ENCODE data around the gene ATF7. TPM values are rescaled to one million over a fixed set of nuclear protein-coding genes. Genes with fewer than 3 reads are reported as not detected.

The ATF7 gene
- total and polyA plus RNA-seq, 9 of the 15 experiments (the other 6 are each of a cell fraction or from before 2014, with no cell fraction given): 10.6 to 30.4 (median 20.7) TPM

GRCh38 chr12:53631721-53632120 lies 5.5 kb upstream of the ATF7 start:
- ATAC-seq: no peak
- Histone ChIP-seq H3K4me1 (replicated peaks in 1 of 2; ENCODE audit: control insufficient read depth in 2 of 2, insufficient read depth in 2 of 2, low read length in 2 of 2) (peaks cover 3 to 5% of the 10 kb centered on the region in 2 experiments; a peak in 1 of 5 replicates), H4K20me1 (replicated peaks; ENCODE audit: control insufficient read depth, insufficient read depth, low read length) (no peaks in the 10 kb centered on the region), H3K9ac (ENCODE audit: insufficient read depth in 1 of 2, low read depth in 2 of 2, low read length in 2 of 2) (no peak overlapping the region), H3K36me3 (ENCODE audit: control insufficient read depth, insufficient read depth, low read length) (no peaks in the 10 kb centered on the region), H3K27me3 (ENCODE audit: control insufficient read depth in 2 of 2, insufficient read depth in 2 of 2, low read length in 2 of 2) (no peaks in the 10 kb centered on the region), H3K9me3 (replicated peaks; ENCODE audit: control insufficient read depth, insufficient read depth, low read depth, low read length) (no peaks in the 10 kb centered on the region), H2AFZ (ENCODE audit: low read depth, low read length) (no peak overlapping the region), H3K4me3 (no peak overlapping the region), H3K79me2 (ENCODE audit: control insufficient read depth, insufficient read depth, low read length) (no peaks in the 10 kb centered on the region), H3K4me2 (ENCODE audit: insufficient read depth, low read length) (no peak overlapping the region), H3K9me1 (ENCODE audit: control insufficient read depth, insufficient read depth, low read length) (no peaks in the 10 kb centered on the region), H3K27ac (ENCODE audit: extremely low read depth, low read depth, low read length) (no peak overlapping the region)
- BruUV-seq (replicated peaks): no TSS peak
- DNase-seq (ENCODE audit: extremely low read depth in 1 of 4, low spot score in 3 of 4): no peak
- ChIA-PET POLR2A (interaction anchor here (0.8 kb wide), 1 partner anchor 560 kb away, joined by 3 read pairs; no protein-coding TSS in a partner anchor), CTCF (ENCODE audit: low intra/inter-chr PET ratio) (no interaction called here)
- no peak for FAIRE-seq
- 0 out of 2 replicates have a peak, but pooled peaks have one; percentile 5 for TF ChIP-seq ZNF121 (CRISPR knock-in tag; conservative IDR thresholded peaks at IDR 0.05)
- no peak for TF ChIP-seq MYNN (IDR thresholded peaks at IDR 0.05)
- TF ChIP-seq MYNN (CRISPR knock-in tag; IDR thresholded peaks at IDR 0.05): no peak
- TF ChIP-seq HOMEZ (CRISPR knock-in tag; IDR thresholded peaks at IDR 0.05): no peak
- 23% methylated on average over 1 of the region's 1 CpG for WGBS (ENCODE audit: insufficient coverage, low coverage, missing lambda C conversion rate)
- in situ Hi-C loops (cut with MboI): no loop called here
- intact Hi-C loops (cut with micrococcal nuclease): no loop called here

- H3K27me3 ChIP-seq (ENCODE audit: control insufficient read depth in 2 of 2, insufficient read depth in 2 of 2, low read length in 2 of 2): no peaks in the 10 kb centered on the region
- ChIA-PET POLR2A (interaction anchor here (1.0 kb wide), 1 partner anchor 40 kb away, joined by 4 read pairs; no protein-coding TSS in a partner anchor), CTCF (ENCODE audit: low intra/inter-chr PET ratio) (no interaction called here)
- no peaks in the 10 kb centered on the region for H3K36me3 ChIP-seq (ENCODE audit: control insufficient read depth, insufficient read depth, low read length)
- peak overlapping the region; percentile 100 for H2AFZ ChIP-seq (ENCODE audit: low read depth, low read length)
- peaks cover 29% of the 10 kb centered on the region for H3K79me2 ChIP-seq (ENCODE audit: control insufficient read depth, insufficient read depth, low read length)
- H3K9me1 ChIP-seq (ENCODE audit: control insufficient read depth, insufficient read depth, low read length): no peaks in the 10 kb centered on the region
- H3K4me3 ChIP-seq: no peak overlapping the region
- no peak for FAIRE-seq
- no peak overlapping the region for H3K4me2 ChIP-seq (ENCODE audit: insufficient read depth, low read length)
- in situ Hi-C loops (cut with MboI): no loop called here
- TF ChIP-seq CBX1 (IDR thresholded peaks at IDR 0.05; ENCODE audit: low read depth) (no peak), HDAC8 (tag; IDR thresholded peaks at IDR 0.05) (no peak)
- no TSS peak for BruUV-seq (replicated peaks)
- H3K27ac ChIP-seq (ENCODE audit: extremely low read depth, low read depth, low read length): no peak overlapping the region
- no peak for DNase-seq (ENCODE audit: extremely low read depth in 1 of 4, low spot score in 3 of 4)
- no peak for ATAC-seq
- H4K20me1 ChIP-seq (replicated peaks; ENCODE audit: control insufficient read depth, insufficient read depth, low read length): no peaks in the 10 kb centered on the region
- peaks cover 3 to 8% of the 10 kb centered on the region in 2 experiments; a peak in 2 of 5 replicates for H3K4me1 ChIP-seq (replicated peaks in 1 of 2; ENCODE audit: control insufficient read depth in 2 of 2, insufficient read depth in 2 of 2, low read length in 2 of 2)
- H3K9ac ChIP-seq (ENCODE audit: insufficient read depth in 1 of 2, low read depth in 2 of 2, low read length in 2 of 2): no peak overlapping the region
- intact Hi-C loops (cut with micrococcal nuclease): loop anchor here (2.0 kb wide), 1 partner anchor 49 kb away; the partner anchor contains the start of gene ATP5MC2
- WGBS (ENCODE audit: insufficient coverage, low coverage, missing lambda C conversion rate): 90% methylated on average over 11 of the region's 11 CpGs
- no peaks in the 10 kb centered on the region for H3K9me3 ChIP-seq (replicated peaks; ENCODE audit: control insufficient read depth, insufficient read depth, low read depth, low read length)
Observed at GRCh38 chr12:53627919-53628318, 1.7 kb upstream of the ATF7 start.

All from K562 (cell line).